ENCODE measurements around the gene HNRNPLL. TPM values are rescaled to one million over a fixed set of nuclear protein-coding genes. Genes with fewer than 3 reads are reported as not detected.

Gene HNRNPLL
- total RNA-seq, 1 donor from 2014 or later = 67.7 TPM

DNA sequence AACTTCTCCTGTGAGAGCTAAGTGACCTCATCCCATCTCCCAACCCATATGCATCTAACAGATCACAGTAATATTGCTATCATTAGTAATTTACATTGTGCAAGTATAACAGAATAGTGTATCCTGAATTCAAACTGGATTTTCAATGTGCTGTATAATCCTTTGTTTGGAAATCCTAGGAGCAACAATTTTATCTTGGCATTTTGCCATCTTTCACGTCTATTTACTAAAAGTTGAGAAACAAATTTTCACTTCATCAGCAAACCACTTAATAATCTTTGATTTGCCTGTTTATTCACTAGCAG lies 3.8 kb downstream of the HNRNPLL start:
- no peaks in the 10 kb centered on the region for H3K27me3 Mint-ChIP-seq (ENCODE audit: low read depth)
- H3K9me3 Mint-ChIP-seq = no peaks in the 10 kb centered on the region
- H3K4me3 Mint-ChIP-seq (ENCODE audit: low read depth) = peak overlapping the region; percentile 90
- H3K4me1 Mint-ChIP-seq (ENCODE audit: low read depth) = peaks cover 59% of the 10 kb centered on the region
- intact Hi-C loops (cut with micrococcal nuclease) = no loop called here
- H3K27ac Mint-ChIP-seq = peak overlapping the region; percentile 19
- peaks cover 38% of the 10 kb centered on the region for H3K36me3 Mint-ChIP-seq (ENCODE audit: low read depth)
- DNase-seq (ENCODE audit: low spot score) = no peak

DNA sequence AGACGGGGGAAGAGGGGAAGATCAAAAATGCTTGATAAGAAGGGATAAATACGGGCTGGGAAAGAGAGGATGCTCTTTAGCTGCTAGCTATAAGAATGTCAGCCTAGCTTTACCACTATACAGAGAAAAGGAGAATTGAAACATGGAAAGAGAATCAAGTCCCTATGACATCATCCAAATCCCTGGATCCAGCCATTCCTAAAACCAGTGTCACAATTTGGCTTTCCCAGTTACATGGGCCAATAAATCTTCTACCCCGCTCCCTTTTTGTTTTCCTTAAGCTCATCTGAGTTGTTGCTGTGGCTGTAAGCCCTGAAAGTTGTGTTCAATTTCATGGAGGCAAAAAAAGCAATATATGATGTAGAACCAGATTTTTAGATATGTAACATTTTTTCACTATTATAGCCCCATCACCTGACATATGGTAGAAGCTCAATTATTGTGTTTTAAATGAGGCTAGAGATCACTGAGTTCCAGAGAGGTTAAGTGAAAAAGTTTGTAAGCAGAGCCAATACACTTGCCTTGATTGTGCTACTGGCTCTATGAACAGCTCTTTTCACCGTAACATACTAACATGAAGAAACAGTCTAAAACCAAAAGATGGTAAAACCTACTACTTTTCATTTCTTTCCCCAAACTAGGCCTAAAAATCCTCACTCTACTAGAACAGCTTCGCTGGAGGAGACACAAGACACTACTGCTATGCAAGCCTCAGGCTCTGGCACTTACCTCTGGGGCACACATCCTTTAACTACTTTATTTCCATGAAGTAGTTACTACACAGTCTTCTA lies 4.3 kb downstream of the HNRNPLL start:
- Mint-ChIP-seq H3K27ac (peak overlapping the region; percentile 14), H3K9me3 (no peaks in the 10 kb centered on the region), H3K4me1 (ENCODE audit: low read depth) (peaks cover 57% of the 10 kb centered on the region), H3K27me3 (ENCODE audit: low read depth) (no peaks in the 10 kb centered on the region), H3K36me3 (ENCODE audit: low read depth) (peaks cover 39% of the 10 kb centered on the region), H3K4me3 (ENCODE audit: low read depth) (peak overlapping the region; percentile 90)
- DNase-seq (ENCODE audit: low spot score) = no peak
- intact Hi-C loops (cut with micrococcal nuclease) = no loop called here

GRCh38 chr2:38597115-38597514 lies 5.6 kb downstream of the HNRNPLL start:
- no peak overlapping the region for H3K27ac Mint-ChIP-seq
- H3K36me3 Mint-ChIP-seq (ENCODE audit: low read depth) = peaks cover 47% of the 10 kb centered on the region
- no peak for DNase-seq (ENCODE audit: low spot score)

DNA sequence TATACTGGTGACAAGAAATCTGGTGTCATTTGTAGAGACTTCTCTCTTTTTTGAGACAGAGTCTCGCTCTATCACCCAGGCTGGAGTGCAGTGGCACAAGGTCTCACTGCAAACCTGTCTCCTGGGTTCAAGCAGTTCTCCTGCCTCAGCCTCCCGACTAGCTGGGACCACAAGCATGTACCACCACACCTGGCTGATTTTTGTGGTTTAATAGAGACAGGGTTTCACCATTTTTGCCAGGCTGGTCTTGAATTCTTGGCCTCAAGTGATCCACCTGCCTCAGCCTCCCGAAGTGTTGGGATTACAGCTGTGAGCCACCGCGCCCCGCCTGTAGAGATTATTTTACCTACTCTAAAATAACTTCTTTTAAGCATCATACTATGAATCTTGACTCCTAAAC lies 6.5 kb downstream of the HNRNPLL start:
- H3K9me3 Mint-ChIP-seq = no peaks in the 10 kb centered on the region
- no peak overlapping the region for H3K4me3 Mint-ChIP-seq (ENCODE audit: low read depth)
- intact Hi-C loops (cut with micrococcal nuclease) = no loop called here
- DNase-seq (ENCODE audit: low spot score) = no peak
- H3K27me3 Mint-ChIP-seq (ENCODE audit: low read depth) = no peaks in the 10 kb centered on the region
- H3K27ac Mint-ChIP-seq = peak overlapping the region; percentile 25
- H3K36me3 Mint-ChIP-seq (ENCODE audit: low read depth) = peaks cover 47% of the 10 kb centered on the region
- peaks cover 68% of the 10 kb centered on the region for H3K4me1 Mint-ChIP-seq (ENCODE audit: low read depth)

More at GRCh38 chr2:38597115-38597514, 5.6 kb downstream of the HNRNPLL start:
- peaks cover 67% of the 10 kb centered on the region for H3K4me1 Mint-ChIP-seq (ENCODE audit: low read depth)
- no peaks in the 10 kb centered on the region for H3K9me3 Mint-ChIP-seq
- H3K27me3 Mint-ChIP-seq (ENCODE audit: low read depth) = no peaks in the 10 kb centered on the region
- peak overlapping the region; percentile 15 for H3K4me3 Mint-ChIP-seq (ENCODE audit: low read depth)
- intact Hi-C loops (cut with micrococcal nuclease) = no loop called here

- intact Hi-C loops (cut with micrococcal nuclease) = no loop called here
- Mint-ChIP-seq H3K4me1 (ENCODE audit: low read depth) (peaks cover 56% of the 10 kb centered on the region), H3K9me3 (no peaks in the 10 kb centered on the region), H3K27ac (no peak overlapping the region), H3K36me3 (ENCODE audit: low read depth) (peaks cover 52% of the 10 kb centered on the region), H3K4me3 (ENCODE audit: low read depth) (no peak overlapping the region), H3K27me3 (ENCODE audit: low read depth) (no peaks in the 10 kb centered on the region)
- DNase-seq (ENCODE audit: low spot score) = no peak
Observed at GRCh38 chr2:38592951-38593350, 9.8 kb downstream of the HNRNPLL start.

GRCh38 chr2:38591152-38591551 lies 11.6 kb downstream of the HNRNPLL start:
- intact Hi-C loops (cut with micrococcal nuclease) = no loop called here
- no peak overlapping the region for H3K4me3 Mint-ChIP-seq (ENCODE audit: low read depth)
- no peaks in the 10 kb centered on the region for H3K9me3 Mint-ChIP-seq
- peaks cover 53% of the 10 kb centered on the region for H3K4me1 Mint-ChIP-seq (ENCODE audit: low read depth)
- no peak for DNase-seq (ENCODE audit: low spot score)
- no peaks in the 10 kb centered on the region for H3K27me3 Mint-ChIP-seq (ENCODE audit: low read depth)
- peaks cover 59% of the 10 kb centered on the region for H3K36me3 Mint-ChIP-seq (ENCODE audit: low read depth)
- no peak overlapping the region for H3K27ac Mint-ChIP-seq

- Mint-ChIP-seq H3K36me3 (ENCODE audit: low read depth) (peaks cover 64% of the 10 kb centered on the region), H3K27ac (no peak overlapping the region), H3K9me3 (no peaks in the 10 kb centered on the region), H3K4me3 (ENCODE audit: low read depth) (no peak overlapping the region), H3K27me3 (ENCODE audit: low read depth) (no peaks in the 10 kb centered on the region), H3K4me1 (ENCODE audit: low read depth) (peaks cover 52% of the 10 kb centered on the region)
- no peak for DNase-seq (ENCODE audit: low spot score)
- intact Hi-C loops (cut with micrococcal nuclease) = no loop called here
Observed at GRCh38 chr2:38590053-38590452, 12.7 kb downstream of the HNRNPLL start.

DNA sequence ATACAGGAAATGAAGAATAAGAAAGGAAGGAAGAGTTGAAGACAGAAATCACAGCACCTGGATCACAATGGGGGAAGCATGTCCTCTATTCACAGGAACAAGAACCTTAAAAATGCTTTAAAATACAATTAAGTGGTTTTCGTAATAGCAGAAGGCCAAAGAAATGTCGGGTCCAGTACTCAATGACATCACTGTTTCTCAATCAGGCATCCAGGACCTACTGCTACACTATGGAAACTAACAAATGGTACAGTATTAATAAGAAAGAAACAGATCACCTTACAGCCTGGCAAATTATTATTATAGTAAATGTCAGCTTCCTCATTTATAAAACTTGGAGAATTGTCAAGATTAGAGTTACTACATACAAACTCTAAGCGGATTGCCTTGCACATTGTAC lies 15.8 kb downstream of the HNRNPLL start:
- intact Hi-C loops (cut with micrococcal nuclease) = no loop called here
- Mint-ChIP-seq H3K27me3 (ENCODE audit: low read depth) (no peaks in the 10 kb centered on the region), H3K4me1 (ENCODE audit: low read depth) (peaks cover 36% of the 10 kb centered on the region), H3K9me3 (no peaks in the 10 kb centered on the region), H3K4me3 (ENCODE audit: low read depth) (no peak overlapping the region), H3K36me3 (ENCODE audit: low read depth) (peaks cover 73% of the 10 kb centered on the region), H3K27ac (no peak overlapping the region)
- DNase-seq (ENCODE audit: low spot score) = no peak

- no peak overlapping the region for H3K27ac Mint-ChIP-seq
- no peak for DNase-seq (ENCODE audit: low spot score)
- H3K4me1 Mint-ChIP-seq (ENCODE audit: low read depth) = peaks cover 44% of the 10 kb centered on the region
- no peak overlapping the region for H3K4me3 Mint-ChIP-seq (ENCODE audit: low read depth)
- H3K9me3 Mint-ChIP-seq = no peaks in the 10 kb centered on the region
- no peaks in the 10 kb centered on the region for H3K27me3 Mint-ChIP-seq (ENCODE audit: low read depth)
- peaks cover 78% of the 10 kb centered on the region for H3K36me3 Mint-ChIP-seq (ENCODE audit: low read depth)
- intact Hi-C loops (cut with micrococcal nuclease) = loop anchor here (5.0 kb wide), 2 partner anchors 157 to 268 kb away; no protein-coding TSS in a partner anchor
Observed at GRCh38 chr2:38584881-38585280, 17.8 kb downstream of the HNRNPLL start.

GRCh38 chr2:38583994-38584393 lies 18.7 kb downstream of the HNRNPLL start:
- H3K27me3 Mint-ChIP-seq (ENCODE audit: low read depth) = no peaks in the 10 kb centered on the region
- peaks cover 41% of the 10 kb centered on the region for H3K4me1 Mint-ChIP-seq (ENCODE audit: low read depth)
- DNase-seq (ENCODE audit: low spot score) = no peak
- intact Hi-C loops (cut with micrococcal nuclease) = loop anchor here (5.0 kb wide), 2 partner anchors 158 to 267 kb away; no protein-coding TSS in a partner anchor
- peaks cover 72% of the 10 kb centered on the region for H3K36me3 Mint-ChIP-seq (ENCODE audit: low read depth)
- H3K4me3 Mint-ChIP-seq (ENCODE audit: low read depth) = no peak overlapping the region
- H3K9me3 Mint-ChIP-seq = no peaks in the 10 kb centered on the region
- no peak overlapping the region for H3K27ac Mint-ChIP-seq

DNA sequence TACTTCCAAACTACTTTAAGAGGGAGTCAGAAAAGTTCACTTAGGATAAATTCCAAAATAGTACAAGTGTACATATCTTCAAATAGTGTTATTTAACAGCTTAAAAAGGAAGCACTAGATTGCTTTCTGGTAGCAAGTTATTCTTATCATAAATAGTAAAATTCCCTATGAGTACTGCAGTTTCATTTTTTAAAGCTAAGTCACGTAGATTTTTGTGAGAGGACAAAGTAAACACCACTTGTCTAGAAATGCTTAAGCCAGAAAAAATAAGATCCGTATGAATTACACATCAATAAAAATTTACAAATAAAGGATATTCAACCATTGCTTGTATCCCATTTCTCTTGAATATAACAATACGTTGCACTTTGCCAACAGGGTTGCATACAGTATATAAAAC lies 19.2 kb downstream of the HNRNPLL start:
- Mint-ChIP-seq H3K36me3 (ENCODE audit: low read depth) (peaks cover 72% of the 10 kb centered on the region), H3K27me3 (ENCODE audit: low read depth) (no peaks in the 10 kb centered on the region), H3K9me3 (no peaks in the 10 kb centered on the region), H3K4me1 (ENCODE audit: low read depth) (peaks cover 43% of the 10 kb centered on the region), H3K27ac (no peak overlapping the region), H3K4me3 (ENCODE audit: low read depth) (no peak overlapping the region)
- no peak for DNase-seq (ENCODE audit: low spot score)
- intact Hi-C loops (cut with micrococcal nuclease) = loop anchor here (5.0 kb wide), 2 partner anchors 159 to 266 kb away; no protein-coding TSS in a partner anchor

GRCh38 chr2:38581193-38582147 lies 21.3 kb downstream of the HNRNPLL start:
- Mint-ChIP-seq H3K27me3 (ENCODE audit: low read depth) (no peaks in the 10 kb centered on the region), H3K36me3 (ENCODE audit: low read depth) (peaks cover 72% of the 10 kb centered on the region), H3K9me3 (no peaks in the 10 kb centered on the region), H3K4me3 (ENCODE audit: low read depth) (no peak overlapping the region), H3K27ac (peak overlapping the region; percentile 15), H3K4me1 (ENCODE audit: low read depth) (peaks cover 39% of the 10 kb centered on the region)
- no peak for DNase-seq (ENCODE audit: low spot score)
- intact Hi-C loops (cut with micrococcal nuclease) = loop anchor here (1.0 to 5.0 kb wide), 5 partner anchors 22 to 264 kb away; no protein-coding TSS in a partner anchor
